Upper lobe of left lung (tissue), 6 donors: Measurements from ENCODE around the gene PRPF40A. TPM values are rescaled to one million over a fixed set of nuclear protein-coding genes. Genes with fewer than 3 reads are reported as not detected.

Experiments used
- ATAC-seq, 2 donors: fragments of 200-7000 bp; cut with Tn5 transposase; one replicate each; pipeline ENCODE4 v1.9.1; 2022; ENCODE audit warnings: mild to moderate bottlenecking in 2 of 2, moderate library complexity in 2 of 2; ENCODE audit not compliant: low FRiP score in 2 of 2
- DNase-seq, 2 donors: peaks; one replicate each; pipeline ENCODE4 v3.0.0-alpha.2; 2019 to 2020
- H3K27ac ChIP-seq, 4 donors: fragments of 200-600 bp; sonication (generic); one replicate each; pipeline ENCODE4 v1.5.1; 2016 to 2019
- H3K27me3 ChIP-seq, 4 donors: fragments of 200-600 bp; sonication (generic); one replicate each; pipeline ENCODE4 v1.5.1; 2017 to 2019
- H3K36me3 ChIP-seq, 4 donors: fragments of 200-600 bp; sonication (generic); one replicate each; pipeline ENCODE4 v1.5.1; 2016 to 2019
- H3K4me1 ChIP-seq, 4 donors: fragments of 200-600 bp; sonication (generic); one replicate each; pipeline ENCODE4 v1.5.1; 2018 to 2019
- H3K4me3 ChIP-seq, 4 donors: fragments of 200-600 bp; sonication (generic); one replicate each; pipeline ENCODE4 v1.5.1; 2017 to 2019; ENCODE audit warnings: mild to moderate bottlenecking in 2 of 4, moderate library complexity in 1 of 4
- H3K9me3 ChIP-seq, 4 donors: fragments of 200-600 bp; sonication (generic); one replicate each; pipeline ENCODE4 v1.5.1; 2018 to 2019
- CTCF ChIP-seq, 6 experiments: fragments of 450-650 bp in 4 of 6; fragments of 200-600 bp in 2 of 6; sonication (generic) in 2 of 6; IDR thresholded peaks; one replicate each; pipeline ENCODE4 v1.5.1; 2016 to 2019; ENCODE audit warnings: antibody characterized with exemption in 6 of 6
- EP300 ChIP-seq, 4 donors: sonication (generic); formaldehyde crosslinking; IDR thresholded peaks; one replicate each; pipeline ENCODE4 v1.5.1; 2017; ENCODE audit warnings: antibody characterized with exemption in 4 of 4, control low read depth in 2 of 4
- POLR2A ChIP-seq, 4 donors: fragments of 450-650 bp; IDR thresholded peaks; one replicate each; pipeline ENCODE4 v1.5.1; 2016 to 2017; ENCODE audit warnings: antibody characterized with exemption in 4 of 4, mild to moderate bottlenecking in 2 of 4
- POLR2AphosphoS5 ChIP-seq, 2 donors: sonication (generic); formaldehyde crosslinking; IDR thresholded peaks; one replicate each; pipeline ENCODE4 v1.5.1; 2017; ENCODE audit warnings: antibody characterized with exemption in 2 of 2
- WGBS, 2 donors: methylation state at CpG; one replicate each; pipeline ENCODE4 v1.1.5; 2017 to 2018; 5-methylcytosine and 5-hydroxymethylcytosine counted together
- total RNA-seq, 6 donors: library from RNA; depleted of rRNA in 4 of 6; stranded (reverse); fragments of >200 nt in 4 of 6; gene quantifications; one replicate each; pipeline versions ENCODE4 v1.1.0 to v1.2.1, GENCODE V29; 2016 to 2021
- donor health status: DM: no; HTN: no; CAD: no; lungs with moderate emphysema.
- donor health status: DM: no; HTN: yes; CAD: no; lungs with severe emphysema.

Gene PRPF40A
- total RNA-seq, 6 donors from 2014 or later, result 43.2 to 199 (median 74.8) TPM

GRCh38 chr2:152649997-152650396, 67.3 kb downstream of the PRPF40A start:
- WGBS, 2 donors, result 71 to 76% methylated on average over 1 of the region's 1 CpG
- H3K9me3 ChIP-seq, result no peaks in the 10 kb centered on the region
- peaks cover 7 to 21% (median 12%) of the 10 kb centered on the region in 4 donors for H3K4me1 ChIP-seq
- H3K27me3 ChIP-seq, result no peaks in the 10 kb centered on the region
- DNase-seq (no peak), ATAC-seq (no peak)
- TF ChIP-seq POLR2A (IDR thresholded peaks at IDR 0.05) (no peak), CTCF (IDR thresholded peaks at IDR 0.05) (no peak), POLR2AphosphoS5 (IDR thresholded peaks at IDR 0.05) (no peak), EP300 (IDR thresholded peaks at IDR 0.05) (no peak)
- H3K27ac ChIP-seq, result no peak overlapping the region
- no peak overlapping the region for H3K4me3 ChIP-seq
- H3K36me3 ChIP-seq, result peaks cover 0 to 22% (median 7%) of the 10 kb centered on the region in 4 donors

GRCh38 chr2:152648336-152648735, 68.9 kb downstream of the PRPF40A start:
- ATAC-seq (no peak), DNase-seq (no peak)
- H3K27ac ChIP-seq, result peak overlapping the region in 1 of 4 donors; percentile 13
- H3K4me3 ChIP-seq, result no peak overlapping the region
- H3K36me3 ChIP-seq, result peaks cover 3 to 31% (median 7%) of the 10 kb centered on the region in 4 donors
- H3K9me3 ChIP-seq, result no peaks in the 10 kb centered on the region
- H3K4me1 ChIP-seq, result peaks cover 7 to 21% (median 12%) of the 10 kb centered on the region in 4 donors
- TF ChIP-seq EP300 (IDR thresholded peaks at IDR 0.05), result no peak
- no peak for TF ChIP-seq POLR2A (IDR thresholded peaks at IDR 0.05)
- TF ChIP-seq CTCF (IDR thresholded peaks at IDR 0.05), result no peak
- TF ChIP-seq POLR2AphosphoS5 (IDR thresholded peaks at IDR 0.05), result no peak
- 21 to 31% methylated on average over 2 of the region's 2 CpGs for WGBS, 2 donors
- no peaks in the 10 kb centered on the region for H3K27me3 ChIP-seq

- Histone ChIP-seq H3K27me3 (no peaks in the 10 kb centered on the region), H3K27ac (peak overlapping the region in 1 of 4 donors; percentile 13), H3K4me3 (no peak overlapping the region), H3K9me3 (no peaks in the 10 kb centered on the region), H3K4me1 (peaks cover 7 to 21% (median 12%) of the 10 kb centered on the region in 4 donors), H3K36me3 (peaks cover 5 to 38% (median 11%) of the 10 kb centered on the region in 4 donors)
- WGBS, 2 donors, result 54 to 58% methylated on average over 9 of the region's 9 CpGs
- TF ChIP-seq POLR2AphosphoS5 (IDR thresholded peaks at IDR 0.05) (no peak), CTCF (IDR thresholded peaks at IDR 0.05) (no peak), EP300 (IDR thresholded peaks at IDR 0.05) (no peak), POLR2A (IDR thresholded peaks at IDR 0.05) (no peak)
- DNase-seq (peak in 1 of 2 donors; percentile 56), ATAC-seq (peak in 1 of 2 donors; percentile 41)
Measured at GRCh38 chr2:152647552-152647951, 69.7 kb downstream of the PRPF40A start.

- Histone ChIP-seq H3K27me3 (no peaks in the 10 kb centered on the region), H3K27ac (peak overlapping the region in 1 of 4 donors; percentile 42), H3K9me3 (no peaks in the 10 kb centered on the region), H3K36me3 (peaks cover 5 to 43% (median 14%) of the 10 kb centered on the region in 4 donors), H3K4me3 (no peak overlapping the region), H3K4me1 (peaks cover 7 to 21% (median 12%) of the 10 kb centered on the region in 4 donors)
- DNase-seq (no peak), ATAC-seq (peak; percentile 34 to 56)
- TF ChIP-seq POLR2AphosphoS5 (IDR thresholded peaks at IDR 0.05), result no peak
- TF ChIP-seq EP300 (IDR thresholded peaks at IDR 0.05), result no peak
- TF ChIP-seq CTCF (IDR thresholded peaks at IDR 0.05), result no peak
- TF ChIP-seq POLR2A (IDR thresholded peaks at IDR 0.05), result no peak
- 75 to 78% methylated on average over 3 of the region's 3 CpGs for WGBS, 2 donors
Measured at GRCh38 chr2:152646775-152647174, 70.5 kb downstream of the PRPF40A start.

- Histone ChIP-seq H3K27me3 (no peaks in the 10 kb centered on the region), H3K27ac (peak overlapping the region in 1 of 4 donors; percentile 42), H3K4me1 (peaks cover 7 to 21% (median 12%) of the 10 kb centered on the region in 4 donors), H3K36me3 (peaks cover 5 to 46% (median 16%) of the 10 kb centered on the region in 4 donors), H3K9me3 (no peaks in the 10 kb centered on the region), H3K4me3 (no peak overlapping the region)
- DNase-seq (no peak), ATAC-seq (no peak)
- WGBS, 2 donors, result 56 to 70% methylated on average over 4 of the region's 4 CpGs
- TF ChIP-seq CTCF (IDR thresholded peaks at IDR 0.05) (no peak), EP300 (IDR thresholded peaks at IDR 0.05) (no peak), POLR2AphosphoS5 (IDR thresholded peaks at IDR 0.05) (no peak), POLR2A (IDR thresholded peaks at IDR 0.05) (no peak)
Measured at GRCh38 chr2:152646264-152646663, 71.0 kb downstream of the PRPF40A start.
